GM21423 (cell line): ENCODE data around the gene GPATCH4.
A peak's percentile ranks its signal among the peaks of the same experiment; 100 is the strongest.
"Not testable (repeated sequence)": the region's sequence is repeated elsewhere in the genome, so short reads cannot be mapped to it uniquely, and the experiment has no call there.

Experiments used
- ATAC-seq: cut with Tn5 transposase; IDR thresholded peaks from one replicate; pipeline ENCODE4 v1.9.1; 2021; ENCODE audit warnings: mild to moderate bottlenecking, moderate library complexity; ENCODE audit not compliant: unreplicated experiment

Gene GPATCH4

DNA sequence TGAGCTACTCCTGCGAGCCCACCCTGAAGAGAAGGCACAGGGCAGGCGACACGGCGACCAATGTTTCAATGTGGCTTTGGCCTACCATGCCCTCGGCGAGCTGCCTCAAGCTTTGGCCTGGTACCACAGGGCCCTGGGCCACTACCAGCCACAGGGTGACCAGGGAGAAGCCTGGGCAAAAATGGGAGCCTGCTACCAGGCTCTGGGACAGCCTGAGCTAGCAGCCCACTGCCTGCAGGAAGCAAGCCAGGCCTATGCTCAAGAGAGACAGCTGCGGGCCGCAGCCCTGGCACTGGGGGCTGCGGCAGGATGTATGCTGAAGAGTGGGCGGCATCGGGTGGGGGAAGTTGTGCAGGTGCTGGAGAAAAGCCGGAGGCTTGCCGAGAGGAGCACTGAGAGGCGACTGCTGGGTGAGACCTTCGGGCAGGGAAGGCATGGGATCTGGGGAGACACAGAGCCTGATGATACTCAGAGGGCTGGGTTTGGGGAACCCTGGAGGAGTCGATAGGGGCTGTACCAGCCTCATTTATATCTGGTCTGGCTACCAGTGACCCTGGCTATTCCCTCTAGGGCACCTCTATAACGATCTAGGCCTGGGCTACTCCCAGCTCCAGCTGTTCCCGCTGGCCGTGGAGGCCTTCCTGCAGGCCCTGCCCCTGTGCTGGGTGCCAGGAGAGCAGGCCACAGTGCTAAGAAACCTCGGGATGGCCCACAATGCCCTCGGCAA, 19.5 kb downstream of the GPATCH4 start:
- ATAC-seq: no peak

GRCh38 chr1:156579472-156579871, 21.8 kb downstream of the GPATCH4 start, which contains the start of gene TTC24:
Gene TTC24 (plus strand): TSS chr1:156579723. CDS start chr1:156581365, 1,642 bp downstream.
- ATAC-seq: no peak

- no peak for ATAC-seq
Observed at GRCh38 chr1:156578055-156578454, 23.2 kb downstream of the GPATCH4 start.

DNA sequence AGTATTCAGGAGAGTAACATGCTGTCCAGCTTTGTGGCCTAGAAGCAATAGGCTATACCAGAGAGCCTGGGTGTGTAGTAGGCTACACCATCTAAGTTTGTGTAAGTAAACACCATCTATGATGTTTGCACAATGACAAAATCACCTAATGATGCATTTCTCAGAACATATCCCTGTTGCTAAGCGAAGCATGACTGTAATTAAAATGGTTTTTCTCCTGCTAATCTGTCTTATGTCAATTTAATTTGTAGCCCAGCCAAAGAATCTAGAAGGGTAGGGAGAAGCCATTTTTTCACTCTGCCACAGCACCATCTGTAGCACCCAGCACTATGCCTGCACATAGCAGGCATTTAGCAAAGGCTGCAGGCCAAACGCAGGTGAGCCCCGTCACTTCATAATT, 23.7 kb downstream of the GPATCH4 start:
- no peak for ATAC-seq

GRCh38 chr1:156574039-156574633, 27.1 kb downstream of the GPATCH4 start:
- no peak for ATAC-seq

- ATAC-seq: no peak
Observed at GRCh38 chr1:156572663-156573018, 28.6 kb downstream of the GPATCH4 start.

DNA sequence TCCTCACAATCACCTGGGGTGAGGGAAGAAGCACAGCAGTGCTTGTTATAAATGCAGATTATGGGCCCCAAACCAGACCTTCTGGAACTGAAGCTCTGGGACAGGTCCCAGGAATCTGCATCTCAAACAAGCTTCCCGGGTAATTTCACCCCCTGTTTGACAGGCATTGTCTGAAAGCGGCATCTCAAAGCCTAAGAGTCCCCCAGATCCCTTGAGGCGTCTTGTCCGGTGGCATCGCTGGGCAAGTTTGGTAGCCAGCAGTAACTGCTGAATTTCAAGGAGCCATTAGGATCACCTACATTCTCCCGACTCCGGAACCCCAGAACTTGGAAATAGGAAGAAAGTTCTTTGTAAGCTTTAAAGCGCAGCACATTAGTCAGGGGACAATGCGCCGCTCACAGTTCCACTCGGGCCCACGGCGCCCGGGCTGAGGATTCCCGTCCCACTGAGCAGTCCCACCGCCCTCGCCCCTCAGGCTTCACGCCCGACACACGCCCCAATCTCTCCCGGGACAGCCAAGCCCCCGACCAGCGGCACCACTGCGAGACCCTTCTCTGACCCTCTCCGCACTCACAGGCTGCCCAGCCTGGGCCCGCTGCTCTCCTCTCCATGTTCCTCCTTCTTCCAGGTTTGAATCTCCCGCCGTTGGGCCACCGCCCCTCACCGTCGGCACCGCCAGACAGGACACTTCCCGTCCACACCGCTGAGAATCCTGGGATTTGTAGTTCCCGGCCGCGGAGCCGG, 29.2 kb downstream of the GPATCH4 start, which contains the start of gene IQGAP3:
IQGAP3 (minus strand) TSS at position 647 of the 744 bp plus-strand sequence; CDS start at position 611, 36 bp downstream.
- peak; percentile 75 for ATAC-seq

- ATAC-seq: no peak
Observed at GRCh38 chr1:156571261-156571852, 29.9 kb downstream of the GPATCH4 start.

DNA sequence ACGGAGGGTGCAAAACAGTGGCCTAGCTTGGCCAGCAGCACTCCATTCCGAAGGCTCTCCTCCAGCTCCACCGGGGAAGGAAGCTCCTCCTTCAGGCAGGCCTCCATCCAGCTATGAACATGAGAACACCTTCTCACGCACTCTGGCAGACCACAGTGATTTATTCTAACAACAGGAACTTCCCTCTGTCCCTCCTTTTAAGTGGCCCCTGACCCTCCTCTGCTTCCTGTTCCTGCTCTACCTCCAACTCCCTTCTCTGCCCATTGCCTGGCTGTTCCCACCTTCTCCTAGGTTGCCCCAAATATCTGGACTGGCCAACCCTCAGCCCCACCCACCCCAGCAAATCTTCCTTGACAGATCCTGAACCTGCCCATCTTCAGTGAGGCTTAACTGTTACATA, 34.8 kb downstream of the GPATCH4 start:
- no peak for ATAC-seq

DNA sequence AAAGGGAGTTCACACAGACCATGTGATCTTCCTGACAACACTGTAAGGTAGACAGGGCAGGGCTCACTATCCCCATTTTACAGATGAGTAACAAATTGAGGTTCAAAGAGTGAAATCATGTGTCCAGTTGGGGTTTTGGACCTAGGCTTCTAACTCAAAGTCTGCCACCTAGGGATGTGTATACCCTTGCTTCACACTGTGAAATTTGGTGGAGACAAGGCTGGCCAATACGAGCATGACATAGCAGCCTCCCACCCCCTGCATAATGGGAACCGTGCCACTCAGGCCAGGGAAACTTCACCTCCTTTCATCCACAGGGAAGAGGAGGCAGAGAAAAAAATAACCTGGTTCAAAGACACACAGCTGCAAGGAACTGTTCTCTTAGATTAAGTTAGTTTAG, 35.8 kb downstream of the GPATCH4 start:
- no peak for ATAC-seq

- ATAC-seq: no peak
Observed at GRCh38 chr1:156560585-156561163, 40.6 kb downstream of the GPATCH4 start.

DNA sequence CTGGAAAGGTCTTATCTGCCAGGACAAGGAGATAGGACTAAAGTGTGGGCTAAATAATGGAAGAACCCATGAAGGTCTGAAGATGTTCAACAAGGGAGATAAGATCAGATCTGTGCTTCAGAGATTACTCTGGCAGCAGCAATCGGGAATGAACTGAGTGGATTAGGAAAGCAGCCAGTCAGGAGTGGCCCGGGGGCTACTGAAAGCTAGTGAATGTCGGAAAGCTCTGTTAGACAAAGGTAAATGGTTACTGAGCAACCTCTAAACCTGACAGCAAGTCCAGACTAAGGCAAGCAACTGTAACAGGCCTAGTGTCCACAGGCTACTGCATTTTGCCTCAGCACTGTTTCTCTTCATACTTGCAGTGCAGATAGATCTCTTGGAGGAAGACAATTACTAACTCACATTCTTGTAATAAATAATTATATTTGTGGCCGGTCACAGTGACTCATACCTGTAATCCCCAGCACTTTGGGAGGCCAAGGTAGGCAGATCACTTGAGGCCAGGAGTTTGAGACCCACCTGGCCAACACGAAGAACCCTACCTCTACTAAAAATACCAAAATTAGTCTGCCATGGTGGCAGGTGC, 41.4 kb downstream of the GPATCH4 start:
- no peak for ATAC-seq

DNA sequence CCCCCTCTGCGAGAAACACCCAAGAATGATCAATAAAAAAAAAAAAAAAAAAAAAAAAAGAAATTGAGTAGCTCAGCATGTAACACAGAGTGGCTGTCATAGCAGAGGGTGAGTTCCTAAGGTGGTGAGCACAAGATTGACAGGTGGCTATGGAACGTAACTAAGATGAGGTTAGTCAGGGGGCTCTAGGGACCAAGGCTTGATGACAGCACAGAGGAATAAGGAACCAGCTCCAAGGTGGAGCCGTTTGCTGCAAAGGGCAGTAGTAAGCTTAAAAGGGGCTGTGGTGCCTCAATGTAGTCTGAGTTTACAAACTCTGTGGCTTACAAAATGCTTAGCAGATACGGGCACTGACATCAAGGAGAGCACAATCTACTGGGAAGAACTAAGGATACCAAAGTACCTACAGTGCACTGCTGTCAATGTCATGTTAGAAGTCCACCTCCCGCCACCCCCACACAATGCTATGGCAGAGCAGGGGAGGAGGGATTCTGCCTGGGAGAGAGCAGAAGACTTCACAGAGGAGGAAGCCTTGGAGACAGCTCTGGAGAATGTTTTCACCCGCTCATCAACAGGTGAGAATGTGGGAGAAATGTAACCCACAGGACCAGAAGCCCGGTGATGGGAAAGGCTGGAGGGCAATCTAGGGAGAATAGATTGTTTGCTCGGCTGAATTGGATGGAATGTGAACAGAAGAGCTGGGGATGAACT, 42.0 kb downstream of the GPATCH4 start:
- ATAC-seq: no peak

DNA sequence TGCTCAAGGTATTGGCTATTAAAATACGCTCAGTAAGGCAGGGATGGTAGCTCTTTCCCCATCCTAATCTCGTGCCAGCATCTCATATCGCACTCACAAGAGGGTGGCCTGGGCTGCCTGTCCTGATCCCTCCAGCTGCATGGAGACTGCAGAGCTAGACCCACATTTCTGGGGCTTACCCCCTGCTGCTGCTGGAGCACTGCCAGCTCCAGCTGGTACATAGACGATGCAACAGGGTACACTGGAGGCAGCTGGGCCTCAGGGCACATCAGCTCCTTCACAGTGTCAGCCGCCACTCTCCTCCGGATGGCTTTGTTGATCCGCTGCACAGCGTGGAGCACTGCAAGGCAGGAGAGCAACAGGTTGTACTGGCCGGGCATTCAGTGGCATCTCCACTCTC, 44.9 kb downstream of the GPATCH4 start:
- ATAC-seq: no peak

- no peak for ATAC-seq
Observed at GRCh38 chr1:156555715-156556114, 45.6 kb downstream of the GPATCH4 start.

- ATAC-seq: no peak
Observed at GRCh38 chr1:156554971-156555370, 46.3 kb downstream of the GPATCH4 start.

GRCh38 chr1:156553860-156554485, 47.3 kb downstream of the GPATCH4 start:
- no peak for ATAC-seq

DNA sequence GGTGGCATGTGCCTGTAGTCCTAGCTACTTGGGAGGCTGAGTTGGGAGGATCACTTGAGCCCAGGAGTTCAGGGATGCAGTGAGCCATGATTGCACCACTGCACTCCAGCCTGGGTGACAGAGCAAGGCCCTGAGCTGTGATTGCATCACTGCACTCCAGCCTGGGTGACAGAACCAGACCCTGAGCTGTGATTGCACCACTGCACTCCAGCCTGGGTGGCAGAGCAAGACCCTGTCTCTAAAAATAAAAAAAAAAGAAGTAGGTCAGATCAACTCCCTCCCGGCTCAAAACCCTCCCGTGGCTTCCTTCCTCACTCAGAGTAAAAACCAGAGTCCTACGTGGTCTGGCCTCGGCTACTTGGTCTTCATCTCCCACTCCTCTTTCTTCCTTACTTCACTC, 48.3 kb downstream of the GPATCH4 start:
- not testable (repeated sequence) for ATAC-seq

- ATAC-seq: no peak
Observed at GRCh38 chr1:156552518-156552917, 48.8 kb downstream of the GPATCH4 start.

DNA sequence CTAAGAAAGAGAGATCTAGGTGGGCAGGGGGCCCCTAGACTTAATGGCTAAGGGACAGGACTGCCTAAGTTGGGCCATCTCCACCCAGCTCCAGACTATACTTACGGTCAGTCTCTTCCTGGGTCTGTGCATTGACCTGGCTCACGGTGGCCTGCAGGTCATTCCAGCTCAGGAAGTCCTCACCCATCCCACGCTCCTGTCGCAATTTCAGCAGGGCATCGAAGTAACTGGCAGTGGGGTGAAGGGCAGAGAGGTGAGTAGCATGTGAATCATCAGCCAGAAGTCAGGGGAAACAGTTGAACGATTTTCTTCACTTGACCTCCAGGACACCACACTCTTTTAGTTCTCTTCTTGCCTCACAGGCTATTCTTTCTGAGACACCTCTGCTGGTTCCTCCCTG, 49.4 kb downstream of the GPATCH4 start:
- no peak for ATAC-seq
